RWPE2 (cell line): ENCODE results near the gene ENGASE.
"Not testable (repeated sequence)": the region's sequence is repeated elsewhere in the genome, so short reads cannot be mapped to it uniquely, and the experiment has no call there.

ENCODE experiments used
- ATAC-seq: fragments of 200-7000 bp; cut with Tn5 transposase; 3 replicates; pipeline ENCODE4 v1.9.1; 2021; ENCODE audit warnings: low read depth
- DNase-seq: peaks from one replicate; pipeline ENCODE4 v3.0.0-alpha.2; 2020; ENCODE audit warnings: low spot score
- H3K27ac ChIP-seq: fragments of 450-650 bp; 2 replicates; pipeline ENCODE4 v1.5.1; 2017; ENCODE audit warnings: mild to moderate bottlenecking; ENCODE audit not compliant: poor library complexity, severe bottlenecking
- H3K27me3 ChIP-seq: fragments of 250-450 bp; sonication (Bioruptor Pico); 2 replicates; pipeline ENCODE4 v1.5.1; 2021; ENCODE audit warnings: mild to moderate bottlenecking, moderate library complexity; ENCODE audit not compliant: insufficient read depth, poor library complexity, severe bottlenecking
- H3K36me3 ChIP-seq: fragments of 250-450 bp; sonication (Bioruptor Pico); 2 replicates; pipeline ENCODE4 v1.5.1; 2020; ENCODE audit warnings: low read depth, mild to moderate bottlenecking, moderate library complexity
- H3K4me1 ChIP-seq: fragments of 250-450 bp; sonication (Bioruptor Pico); 2 replicates; pipeline ENCODE4 v1.5.1; 2021; ENCODE audit warnings: mild to moderate bottlenecking, moderate library complexity; ENCODE audit not compliant: insufficient read depth, poor library complexity, severe bottlenecking
- H3K4me3 ChIP-seq: fragments of 250-450 bp; sonication (Bioruptor Pico); 2 replicates; pipeline ENCODE4 v1.5.1; 2021; ENCODE audit warnings: mild to moderate bottlenecking, moderate library complexity; ENCODE audit not compliant: severe bottlenecking
- H3K9me3 ChIP-seq: fragments of 250-450 bp; sonication (Bioruptor Pico); 2 replicates; pipeline ENCODE4 v1.5.1; 2021; ENCODE audit warnings: mild to moderate bottlenecking, moderate library complexity; ENCODE audit not compliant: severe bottlenecking
- TF ChIP-seq, protein P1 (sequence below): fragments of 450-650 bp; IDR thresholded peaks from one replicate; pipeline ENCODE4 v1.5.1; 2017; ENCODE audit warnings: mild to moderate bottlenecking, moderate library complexity; ENCODE audit not compliant: poor library complexity, severe bottlenecking

The ENGASE gene

DNA sequence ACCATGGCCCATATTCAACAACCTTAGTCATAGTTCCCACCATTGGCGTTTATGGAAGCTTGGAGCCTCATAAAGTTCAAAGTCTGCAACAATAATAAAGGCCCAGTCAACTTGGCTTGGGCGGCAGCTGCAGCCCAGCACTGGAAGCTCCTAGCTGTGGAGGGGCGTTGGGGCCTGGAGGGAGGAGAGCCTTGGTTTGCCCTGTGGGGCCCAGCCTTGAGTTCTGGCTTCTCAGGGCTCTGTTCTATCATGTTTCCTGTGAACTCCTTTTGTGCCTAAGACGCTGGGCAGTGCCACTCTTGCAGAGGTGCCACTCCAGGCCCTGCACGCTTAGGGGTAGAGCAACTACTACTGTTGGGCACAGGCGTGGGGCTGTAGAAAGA, 927 bp upstream of the ENGASE start:
- ATAC-seq, result no peak
- TF ChIP-seq, protein P1, sequence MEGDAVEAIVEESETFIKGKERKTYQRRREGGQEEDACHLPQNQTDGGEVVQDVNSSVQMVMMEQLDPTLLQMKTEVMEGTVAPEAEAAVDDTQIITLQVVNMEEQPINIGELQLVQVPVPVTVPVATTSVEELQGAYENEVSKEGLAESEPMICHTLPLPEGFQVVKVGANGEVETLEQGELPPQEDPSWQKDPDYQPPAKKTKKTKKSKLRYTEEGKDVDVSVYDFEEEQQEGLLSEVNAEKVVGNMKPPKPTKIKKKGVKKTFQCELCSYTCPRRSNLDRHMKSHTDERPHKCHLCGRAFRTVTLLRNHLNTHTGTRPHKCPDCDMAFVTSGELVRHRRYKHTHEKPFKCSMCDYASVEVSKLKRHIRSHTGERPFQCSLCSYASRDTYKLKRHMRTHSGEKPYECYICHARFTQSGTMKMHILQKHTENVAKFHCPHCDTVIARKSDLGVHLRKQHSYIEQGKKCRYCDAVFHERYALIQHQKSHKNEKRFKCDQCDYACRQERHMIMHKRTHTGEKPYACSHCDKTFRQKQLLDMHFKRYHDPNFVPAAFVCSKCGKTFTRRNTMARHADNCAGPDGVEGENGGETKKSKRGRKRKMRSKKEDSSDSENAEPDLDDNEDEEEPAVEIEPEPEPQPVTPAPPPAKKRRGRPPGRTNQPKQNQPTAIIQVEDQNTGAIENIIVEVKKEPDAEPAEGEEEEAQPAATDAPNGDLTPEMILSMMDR, result no peak
- no peak overlapping the region for H3K4me3 ChIP-seq
- no peak for DNase-seq
- H3K4me1 ChIP-seq, result peaks cover 8% of the 10 kb centered on the region
- H3K9me3 ChIP-seq, result no peaks in the 10 kb centered on the region
- H3K27ac ChIP-seq, result no peak overlapping the region
- no peaks in the 10 kb centered on the region for H3K27me3 ChIP-seq
- H3K36me3 ChIP-seq, result peaks cover 15% of the 10 kb centered on the region

DNA sequence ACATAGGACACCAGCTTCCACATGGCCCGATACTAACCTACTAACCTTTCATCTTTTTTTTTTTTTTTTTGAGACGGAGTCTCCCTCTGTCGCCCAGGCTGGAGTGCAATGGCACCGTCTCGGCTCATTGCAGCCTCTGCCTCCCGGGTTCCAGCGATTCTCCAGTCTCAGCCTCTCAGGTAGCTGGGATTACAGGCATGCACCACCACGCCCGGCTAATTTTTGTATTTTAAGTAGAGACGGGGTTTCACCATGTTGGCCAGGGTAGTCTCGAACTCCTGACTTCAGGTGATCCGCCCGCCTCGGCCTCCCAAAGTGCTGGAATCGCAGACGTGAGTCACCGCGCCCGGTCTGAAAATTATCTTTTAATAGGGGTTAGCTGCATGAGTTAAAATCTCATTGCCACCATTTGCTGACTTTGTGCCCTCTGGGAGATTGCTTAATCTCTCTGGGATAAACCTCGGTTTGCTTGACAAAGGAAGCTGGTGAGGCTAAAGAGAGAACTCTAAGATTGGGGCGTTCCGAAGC, 439 bp upstream of the ENGASE start:
- H3K9me3 ChIP-seq, ATAC-seq, H3K27me3 ChIP-seq, DNase-seq, H3K4me1 ChIP-seq, H3K27ac ChIP-seq: not testable (repeated sequence)
- Histone ChIP-seq H3K36me3 (peaks cover 19% of the 10 kb centered on the region), H3K4me3 (peak overlapping the region; percentile 93)

DNA sequence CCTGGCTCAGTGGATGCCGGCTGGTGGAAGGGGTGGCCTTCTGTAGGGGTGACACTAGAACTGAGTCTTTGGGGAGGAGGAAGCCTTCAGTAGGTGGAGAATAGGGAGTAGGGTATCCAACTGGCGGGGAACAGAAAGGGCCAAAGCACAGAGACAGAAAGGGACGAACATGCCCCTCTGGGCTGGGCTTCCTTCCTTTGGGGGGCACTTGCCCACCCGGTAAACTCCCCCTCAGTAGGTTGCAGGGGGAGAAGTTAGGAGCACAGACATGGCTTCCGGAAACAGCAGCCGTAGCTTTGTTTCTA, 774 bp downstream of the ENGASE start:
- no peaks in the 10 kb centered on the region for H3K27me3 ChIP-seq
- H3K9me3 ChIP-seq, result no peaks in the 10 kb centered on the region
- TF ChIP-seq, protein P1, result no peak
- ATAC-seq (0 out of 3 replicates have a peak, but pooled peaks have one; percentile 8), DNase-seq (no peak)
- peaks cover 8% of the 10 kb centered on the region for H3K4me1 ChIP-seq
- H3K27ac ChIP-seq, result no peak overlapping the region
- peaks cover 25% of the 10 kb centered on the region for H3K36me3 ChIP-seq
- peak overlapping the region; percentile 93 for H3K4me3 ChIP-seq

DNA sequence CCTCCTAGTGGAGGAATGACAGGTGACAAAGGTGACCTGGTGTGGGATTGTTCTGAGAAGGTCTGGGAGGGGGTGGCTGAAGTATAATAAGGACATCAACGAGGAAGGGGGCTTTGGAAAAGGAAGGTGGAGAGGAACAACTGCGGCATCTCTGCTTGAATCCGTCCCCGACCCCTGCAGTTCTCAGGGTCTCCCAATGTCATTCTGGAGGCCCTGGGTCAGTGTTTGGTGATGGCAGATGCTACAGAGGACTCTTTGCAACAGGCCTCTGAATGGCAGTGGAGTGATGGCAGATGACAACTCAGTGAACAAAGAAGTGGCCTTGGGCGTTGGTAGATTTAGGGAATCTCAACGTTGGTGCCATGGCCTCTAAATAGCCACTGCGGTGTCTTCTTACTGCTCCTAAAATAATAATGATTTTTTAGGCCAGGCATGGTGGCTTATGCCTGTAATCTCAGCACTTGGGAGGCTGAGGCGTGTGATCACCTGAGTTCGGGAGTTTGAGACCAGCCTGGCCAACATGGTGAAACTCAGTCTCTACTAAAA, 1.3 kb downstream of the ENGASE start:
- Histone ChIP-seq H3K27ac (no peak overlapping the region), H3K9me3 (no peaks in the 10 kb centered on the region), H3K4me1 (peaks cover 8% of the 10 kb centered on the region), H3K36me3 (peaks cover 28% of the 10 kb centered on the region), H3K27me3 (no peaks in the 10 kb centered on the region), H3K4me3 (peak overlapping the region; percentile 93)
- no peak for ATAC-seq
- no peak for DNase-seq
- TF ChIP-seq, protein P1, result no peak

DNA sequence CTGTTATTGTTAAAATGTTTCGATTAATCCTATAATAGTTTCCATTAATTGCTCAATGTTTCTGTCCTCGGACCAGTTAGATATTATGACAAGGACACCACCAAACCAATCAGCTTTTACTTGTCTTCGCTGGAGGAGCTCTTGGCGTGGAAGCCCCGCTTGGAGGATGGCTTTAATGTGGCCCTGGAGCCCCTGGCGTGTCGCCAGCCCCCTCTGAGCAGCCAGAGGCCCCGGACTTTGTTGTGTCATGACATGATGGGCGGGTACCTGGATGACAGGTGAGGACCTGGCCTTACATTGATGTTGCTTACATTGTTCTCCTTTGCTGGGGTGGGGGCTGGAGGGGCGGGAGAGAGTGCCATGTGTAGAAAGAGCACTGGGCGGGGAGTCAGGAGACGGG, 3.0 kb downstream of the ENGASE start:
- DNase-seq, result no peak
- Histone ChIP-seq H3K27me3 (no peaks in the 10 kb centered on the region), H3K9me3 (no peaks in the 10 kb centered on the region), H3K4me1 (peaks cover 8% of the 10 kb centered on the region), H3K27ac (no peak overlapping the region), H3K4me3 (no peak overlapping the region), H3K36me3 (peaks cover 36% of the 10 kb centered on the region)
- TF ChIP-seq, protein P1, result no peak
- no peak for ATAC-seq
